HepG2 (cell line): Measurements from ENCODE around the gene ALDH18A1. TPM values are rescaled to one million over a fixed set of nuclear protein-coding genes. Genes with fewer than 3 reads are reported as not detected.

Experiments used
- ARNT ChIP-seq: fragments of 450-650 bp; IDR thresholded peaks from 2 replicates; pipeline ENCODE4 v1.6.1; 2017
- ATRX ChIP-seq: sonication (generic); formaldehyde crosslinking; IDR thresholded peaks from 2 replicates; pipeline ENCODE4 v1.4.0; 2020; ENCODE audit warnings: missing genetic modification reagents, borderline replicate concordance
- BATF2 ChIP-seq: sonication (generic); formaldehyde crosslinking; IDR thresholded peaks from 2 replicates; pipeline ENCODE4 v1.8.0; 2022; ENCODE audit warnings: mild to moderate bottlenecking, missing genetic modification reagents, moderate library complexity
- GRHL1 ChIP-seq: sonication (generic); formaldehyde crosslinking; conservative IDR thresholded peaks from 2 replicates; pipeline ENCODE4 v1.8.0; 2022; ENCODE audit warnings: missing genetic modification reagents
- GZF1 ChIP-seq: sonication (generic); formaldehyde crosslinking; IDR thresholded peaks from 2 replicates; pipeline ENCODE4 v1.5.1; 2020; ENCODE audit warnings: mild to moderate bottlenecking, missing genetic modification reagents
- IRF1 ChIP-seq: sonication (generic); formaldehyde crosslinking; IDR thresholded peaks from 2 replicates; pipeline ENCODE4 v1.4.0; 2020; ENCODE audit warnings: low read depth, mild to moderate bottlenecking, missing genetic modification reagents
- LRRFIP1 ChIP-seq: sonication (generic); formaldehyde crosslinking; conservative IDR thresholded peaks from 2 replicates; pipeline ENCODE4 v1.4.0; 2020; ENCODE audit warnings: missing genetic modification reagents
- NCOA2 ChIP-seq: sonication (generic); formaldehyde crosslinking; IDR thresholded peaks from 2 replicates; pipeline ENCODE4 v1.8.0; 2022; ENCODE audit warnings: inconsistent platforms
- NR2F1 ChIP-seq, 2 experiments: fragments of 450-650 bp in 1 of 2; formaldehyde crosslinking in 1 of 2; IDR thresholded peaks; 2 replicates each; pipeline versions ENCODE4 v1.5.0 to v1.6.1; 2016 to 2020; ENCODE audit warnings: mild to moderate bottlenecking in 1 of 2, missing compliant biosample characterization in 1 of 2, missing genetic modification reagents in 1 of 2, moderate library complexity in 1 of 2
- PRDM4 ChIP-seq: sonication (generic); formaldehyde crosslinking; IDR thresholded peaks from 2 replicates; pipeline ENCODE4 v1.9.0; 2021; ENCODE audit warnings: missing genetic modification reagents, borderline replicate concordance
- ZHX1 ChIP-seq: sonication (generic); formaldehyde crosslinking; IDR thresholded peaks from 2 replicates; pipeline ENCODE4 v1.8.1; 2022; ENCODE audit warnings: low read depth, mild to moderate bottlenecking, missing genetic modification reagents
- ZNF256 ChIP-seq: sonication (generic); formaldehyde crosslinking; conservative IDR thresholded peaks from 2 replicates; pipeline ENCODE4 v1.4.0; 2020; ENCODE audit warnings: missing genetic modification reagents
- ZNF33A ChIP-seq: sonication (generic); formaldehyde crosslinking; IDR thresholded peaks from 2 replicates; pipeline ENCODE4 v1.5.1; 2020; ENCODE audit warnings: missing genetic modification reagents, mild to moderate bottlenecking, moderate library complexity, borderline replicate concordance
- ZNF557 ChIP-seq: sonication (generic); formaldehyde crosslinking; IDR thresholded peaks from 2 replicates; pipeline ENCODE4 v1.4.0; 2020; ENCODE audit warnings: missing genetic modification reagents
- ZNF782 ChIP-seq: sonication (generic); formaldehyde crosslinking; IDR thresholded peaks from 2 replicates; pipeline ENCODE4 v1.4.0; 2020; ENCODE audit warnings: missing genetic modification reagents, mild to moderate bottlenecking, borderline replicate concordance
- ZSCAN21 ChIP-seq: sonication (generic); formaldehyde crosslinking; IDR thresholded peaks from 2 replicates; pipeline ENCODE4 v1.8.0; 2022; ENCODE audit warnings: mild to moderate bottlenecking, missing genetic modification reagents, moderate library complexity, borderline replicate concordance
- polyA plus RNA-seq, 8 experiments: library from polyadenylated mRNA; depleted of rRNA in 3 of 8; stranded (reverse) in 7 of 8; unstranded in 1 of 8; fragments of >200 nt; fragmentation: Illumina TruSeq in 4 of 8; extraction: Trizol in 4 of 8; gene quantifications; 2 replicates each; pipeline versions ENCODE4 v1.2.1 to v1.2.3, GENCODE V29; 2011 to 2016; ENCODE audit warnings: low read depth in 4 of 8, missing spikeins in 1 of 8, mixed read lengths in 1 of 8; ENCODE audit not compliant: insufficient read depth in 1 of 8
- total RNA-seq, 5 experiments: library from RNA; depleted of rRNA; stranded (reverse); fragments of >200 nt; fragmentation: Illumina TruSeq; extraction: Trizol; gene quantifications; 2 replicates each; pipeline ENCODE4 v1.2.3, GENCODE V29; 2016; ENCODE audit warnings: low read depth in 1 of 5

ALDH18A1 gene
- total and polyA plus RNA-seq, 2 of the 13 experiments (the other 11 are each of a cell fraction or from before 2014, with no cell fraction given): 180 to 263 TPM

- TF ChIP-seq ZHX1 (CRISPR knock-in tag) (peak; percentile 89), NCOA2 (CRISPR knock-in tag) (peak; percentile 49; the same call in 1 of the 2 replicates), NR2F1 (CRISPR knock-in tag; IDR thresholded peaks at IDR 0.05) (no peak), ZNF782 (CRISPR knock-in tag) (peak; percentile 52; the same call in 1 of the 2 replicates), ZNF557 (no peak), IRF1 (CRISPR knock-in tag) (no peak), ATRX (no peak), ARNT (no peak), GRHL1 (CRISPR knock-in tag) (no peak), ZSCAN21 (CRISPR knock-in tag) (peak; percentile 63), PRDM4 (no peak), BATF2 (CRISPR knock-in tag) (no peak), GZF1 (CRISPR knock-in tag) (no peak), ZNF256 (no peak), LRRFIP1 (no peak), ZNF33A (CRISPR knock-in tag) (no peak)
Measured at GRCh38 chr10:95656291-95657164, at the start of gene ALDH18A1 (continued).
